Medulla oblongata (tissue), 1 donor: ENCODE data around the gene RGL1.

ENCODE experiments used
- DNase-seq: peaks from one replicate; pipeline ENCODE4 v3.0.0-alpha.2; 2015; ENCODE audit errors: extremely low spot score

Gene RGL1

DNA sequence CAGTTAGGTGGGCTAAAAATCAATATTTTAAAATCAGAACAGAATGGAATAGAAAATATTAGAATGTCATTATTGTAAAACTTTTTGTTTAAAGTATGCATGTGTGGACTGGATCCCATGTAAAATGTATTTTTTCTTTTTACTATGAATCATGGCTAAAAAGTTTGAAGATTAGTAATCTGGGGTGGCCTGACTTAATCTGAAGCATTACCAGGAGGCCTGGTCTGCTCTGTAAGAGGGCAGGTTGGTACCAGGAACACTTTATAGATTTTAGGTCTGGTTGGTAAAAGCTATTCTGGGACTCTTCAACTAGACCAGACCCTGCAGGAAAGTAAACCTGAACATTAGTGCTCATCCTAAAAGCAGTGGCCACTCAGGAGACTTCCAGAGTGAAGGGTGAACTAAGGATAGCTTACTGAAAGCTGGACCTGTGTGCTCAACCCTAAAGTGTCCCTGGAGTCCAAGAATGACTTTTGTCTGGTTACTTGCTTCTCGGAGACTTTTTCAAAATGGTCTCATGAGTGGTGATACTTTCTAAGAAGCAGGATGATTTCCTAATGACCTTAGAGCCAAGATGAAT is 16.5 kb downstream of the RGL1 start:
- no peak for DNase-seq

DNA sequence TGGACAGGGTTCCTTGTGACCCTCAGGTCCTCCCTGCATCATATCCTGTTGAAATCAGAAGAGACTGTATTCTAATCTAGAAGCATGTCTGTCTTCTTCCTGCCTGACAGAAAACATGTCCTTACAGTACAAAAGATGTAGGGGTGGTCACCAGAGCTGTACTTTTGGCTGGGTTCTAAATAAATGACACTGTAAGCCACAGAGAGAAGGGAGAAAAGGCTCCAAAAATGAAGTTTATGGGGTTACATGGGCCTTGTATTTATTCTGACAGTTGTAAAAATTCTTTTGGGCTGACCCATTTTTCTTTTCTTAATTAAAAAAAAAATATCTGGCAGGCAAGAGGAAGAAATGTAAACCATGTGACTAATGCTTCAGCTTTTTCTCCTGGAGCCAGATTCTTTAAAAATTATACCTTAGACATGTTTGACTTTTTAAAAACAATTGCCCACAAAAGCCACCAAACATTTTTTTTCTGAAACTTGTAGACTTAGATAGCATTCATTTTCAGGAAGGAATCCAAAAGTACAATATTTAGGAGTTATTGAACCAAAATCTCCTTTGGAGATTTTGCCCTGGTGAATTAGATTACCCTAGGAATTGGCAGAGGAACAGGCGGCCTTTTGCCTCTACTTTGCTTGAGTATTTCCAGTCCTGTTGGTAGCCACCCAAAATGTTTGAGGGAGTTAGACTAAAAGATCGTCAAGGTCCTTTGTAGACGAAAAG is 17.1 kb downstream of the RGL1 start:
- DNase-seq = peak; percentile 82

DNA sequence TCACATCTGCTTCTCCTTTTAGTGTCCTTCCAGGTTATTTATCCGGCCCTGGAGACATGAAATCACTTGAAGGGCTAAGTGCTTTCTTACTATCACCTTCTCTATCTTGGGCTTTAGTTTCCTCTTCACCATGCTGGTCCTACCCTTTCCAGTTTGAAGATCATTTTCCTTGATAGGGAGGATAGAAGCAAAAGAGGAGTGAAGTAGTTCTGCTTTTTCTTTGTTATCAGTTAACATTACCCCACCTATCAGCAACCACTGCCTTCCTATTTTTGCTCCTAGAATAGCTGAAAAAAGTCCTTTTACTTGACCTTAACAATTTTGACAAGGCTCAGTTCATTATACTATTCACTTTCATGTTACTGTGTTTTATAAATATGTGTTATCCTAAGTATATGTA is 19.4 kb downstream of the RGL1 start:
- DNase-seq = no peak

DNA sequence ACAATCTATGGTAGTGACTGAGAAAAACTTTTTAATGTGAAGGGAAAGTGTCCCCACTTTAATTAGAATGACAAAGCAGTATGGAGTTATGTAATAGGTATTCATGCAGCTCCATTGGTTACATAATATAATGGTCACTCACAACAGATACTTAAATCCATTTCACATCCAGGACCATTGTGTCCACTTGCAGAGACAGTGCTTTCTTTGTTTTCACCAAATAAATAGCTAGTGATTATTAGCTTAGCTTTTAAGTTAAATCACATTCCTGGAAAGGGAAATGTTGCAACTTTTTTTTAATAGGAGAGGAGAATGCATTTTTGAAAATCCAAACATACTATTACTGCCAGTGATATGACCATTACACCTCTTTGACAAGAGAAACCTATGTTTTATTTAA is 22.9 kb downstream of the RGL1 start:
- DNase-seq = peak; percentile 70

DNA sequence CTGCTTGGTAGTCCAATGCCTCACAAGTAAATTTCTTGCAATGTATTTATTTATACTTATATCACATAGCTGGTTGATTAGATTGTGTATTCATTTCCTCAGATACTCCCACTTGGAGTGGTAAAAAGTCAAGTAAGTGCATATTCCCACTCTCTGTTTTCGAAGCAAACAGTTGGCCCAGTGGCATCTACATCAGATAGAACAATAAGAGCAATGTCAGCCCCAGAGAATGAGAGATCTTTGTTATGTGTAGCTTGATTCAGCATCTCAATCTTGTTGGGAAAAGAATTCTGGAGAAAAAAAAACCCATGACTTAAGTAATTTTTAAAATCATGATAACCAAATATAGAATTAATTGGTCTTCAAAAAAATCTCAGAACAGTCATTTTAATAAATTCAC is 25.5 kb downstream of the RGL1 start:
- DNase-seq = peak; percentile 86

DNA sequence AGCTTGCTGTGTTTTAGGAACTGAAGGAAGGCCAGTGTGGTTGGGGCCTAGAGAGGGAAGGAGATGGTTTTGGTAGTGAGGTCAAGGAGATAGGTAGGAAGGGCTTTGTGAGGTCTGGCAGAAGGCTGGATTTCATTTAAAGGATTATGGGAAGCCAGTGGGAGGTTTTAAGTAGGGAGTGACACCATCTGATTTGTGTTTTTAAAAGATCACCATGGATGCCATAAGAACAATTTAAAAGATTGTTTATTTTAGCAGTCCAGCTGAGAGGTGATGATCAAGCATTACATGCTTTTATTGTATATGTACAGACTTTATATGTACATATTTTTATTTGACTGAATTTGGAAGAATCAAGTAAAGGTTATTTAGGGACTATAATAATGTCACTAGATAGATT is 26.4 kb downstream of the RGL1 start:
- no peak for DNase-seq

DNA sequence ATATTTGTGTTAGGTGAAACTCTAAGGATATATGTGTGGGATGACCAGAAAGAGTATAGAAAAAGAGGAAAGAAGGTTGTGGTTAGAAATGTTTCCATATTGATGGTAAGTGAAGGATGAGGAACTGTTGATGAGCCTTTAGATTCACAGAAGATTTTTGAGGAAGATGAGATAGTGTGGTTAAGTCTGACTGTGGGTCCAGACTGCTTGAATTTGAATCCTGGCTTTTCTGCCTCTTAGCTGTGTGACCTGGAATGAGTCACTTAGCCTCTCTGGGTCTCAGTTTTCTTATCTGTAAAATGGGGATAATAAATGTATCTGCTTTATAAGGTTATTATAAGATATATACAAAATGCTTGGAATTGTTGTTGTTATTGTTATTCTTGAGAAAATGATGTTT is 27.5 kb downstream of the RGL1 start:
- DNase-seq = no peak

DNA sequence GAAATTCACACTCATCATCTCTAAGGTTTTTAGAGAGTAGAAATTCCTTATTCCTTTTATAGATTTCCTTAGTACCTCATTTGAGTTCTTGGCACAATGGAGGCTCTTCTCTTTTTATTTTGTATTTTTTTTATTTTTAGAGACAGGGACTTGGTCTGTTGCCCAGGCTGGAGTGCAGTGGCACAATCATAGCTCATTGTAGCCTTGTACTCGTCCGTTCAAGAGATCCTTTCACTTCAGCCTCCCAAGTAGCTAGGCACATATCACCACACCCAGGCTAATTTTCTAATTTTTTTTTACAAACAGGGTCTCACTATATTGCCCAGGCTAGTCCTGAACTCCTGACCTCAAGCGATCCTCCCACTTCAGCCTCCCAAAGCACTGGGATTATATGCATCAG is 29.6 kb downstream of the RGL1 start:
- peak; percentile 53 for DNase-seq

DNA sequence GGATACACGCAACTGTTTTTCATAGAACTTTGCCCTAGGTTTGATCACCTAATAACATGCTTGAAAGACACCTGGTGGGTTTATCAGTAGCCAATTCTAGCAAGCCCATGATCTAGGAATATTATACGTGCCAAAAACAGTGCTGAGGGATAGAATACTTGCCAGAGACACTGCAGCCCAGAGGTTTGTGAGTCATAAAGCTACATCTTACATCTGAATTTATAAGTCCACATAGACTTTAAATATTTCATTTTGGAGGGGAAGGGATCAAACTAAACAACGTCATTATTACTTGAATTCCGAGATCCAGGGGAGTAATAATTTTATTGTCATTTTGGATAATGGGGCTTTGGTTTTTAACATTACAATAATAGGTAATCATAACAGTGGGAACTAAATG is 31.7 kb downstream of the RGL1 start:
- DNase-seq = no peak

DNA sequence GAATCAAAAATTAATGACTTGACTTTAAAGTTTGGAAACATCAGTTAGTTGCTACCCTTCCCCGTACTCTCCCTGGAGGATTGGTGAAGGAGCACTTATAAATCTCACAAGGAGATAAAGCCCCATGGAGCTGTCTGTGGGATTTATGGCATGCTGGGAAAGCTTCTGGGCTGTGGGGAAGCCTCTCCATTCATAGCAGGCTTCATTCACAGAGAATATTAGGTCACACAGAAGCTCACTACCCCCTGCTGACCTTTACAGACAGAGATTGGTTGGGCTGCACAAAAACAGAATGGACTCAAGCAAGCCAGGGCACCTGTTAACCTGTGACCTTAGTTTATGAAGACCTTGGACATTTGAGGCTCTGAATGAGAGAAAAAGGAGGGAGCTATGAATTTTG is 32.1 kb downstream of the RGL1 start:
- no peak for DNase-seq

DNA sequence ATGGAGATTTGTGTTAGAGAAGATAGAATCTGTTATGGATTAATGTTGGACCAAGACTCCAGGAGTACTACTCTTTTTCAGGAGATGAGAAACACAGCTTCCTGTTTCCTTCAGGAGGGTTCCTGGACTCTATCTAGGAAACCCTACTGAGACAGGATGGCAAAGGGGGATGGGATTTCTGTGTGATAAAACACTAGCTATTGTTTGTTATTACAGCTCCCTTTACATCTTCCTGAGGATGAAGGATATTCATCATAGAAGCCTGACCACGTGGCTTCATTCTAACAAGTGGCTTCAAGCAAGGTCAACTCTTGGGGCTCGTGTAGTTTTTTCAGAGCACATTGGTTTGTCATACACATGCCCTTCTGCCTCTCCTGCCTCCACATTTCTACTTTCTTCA is 33.3 kb downstream of the RGL1 start:
- no peak for DNase-seq

DNA sequence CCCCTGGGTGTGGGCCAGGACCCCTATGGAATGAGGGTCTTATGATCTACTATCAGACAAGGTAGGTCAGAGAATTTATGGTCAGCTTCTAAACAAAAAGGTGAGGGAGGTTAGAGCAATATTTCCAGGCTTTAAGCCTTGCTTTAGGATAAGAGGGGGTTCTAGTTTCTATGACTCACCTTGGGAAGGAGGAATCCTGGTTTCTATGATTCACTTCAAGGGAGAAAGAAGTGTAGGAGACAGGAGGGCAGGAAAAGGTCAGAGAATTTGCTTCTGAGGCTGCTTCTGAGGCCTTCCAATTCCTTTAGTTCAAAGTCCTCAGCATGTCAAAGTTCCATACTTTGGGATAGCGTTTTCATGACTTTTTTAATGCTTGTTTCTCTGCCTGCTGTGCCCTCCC is 35.2 kb downstream of the RGL1 start:
- no peak for DNase-seq

DNA sequence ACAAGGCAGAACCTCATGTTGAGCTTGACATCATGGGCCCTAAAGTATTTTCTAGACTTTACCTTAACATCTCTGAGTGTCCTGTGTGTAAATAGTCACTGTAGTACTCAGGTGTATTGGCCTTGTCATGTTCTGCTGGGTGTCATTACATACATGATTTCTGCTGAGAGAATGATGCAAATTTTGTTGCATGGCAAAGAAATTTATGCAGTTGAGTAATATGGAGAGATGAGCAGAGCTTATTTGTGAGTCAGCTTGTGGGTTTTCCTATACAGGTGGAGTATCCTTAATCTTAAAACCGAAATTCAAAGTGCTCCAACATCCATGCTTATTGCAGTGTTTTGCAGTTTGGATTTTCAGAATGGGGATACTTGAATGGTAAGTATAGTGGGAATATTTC is 36.6 kb downstream of the RGL1 start:
- DNase-seq = no peak

DNA sequence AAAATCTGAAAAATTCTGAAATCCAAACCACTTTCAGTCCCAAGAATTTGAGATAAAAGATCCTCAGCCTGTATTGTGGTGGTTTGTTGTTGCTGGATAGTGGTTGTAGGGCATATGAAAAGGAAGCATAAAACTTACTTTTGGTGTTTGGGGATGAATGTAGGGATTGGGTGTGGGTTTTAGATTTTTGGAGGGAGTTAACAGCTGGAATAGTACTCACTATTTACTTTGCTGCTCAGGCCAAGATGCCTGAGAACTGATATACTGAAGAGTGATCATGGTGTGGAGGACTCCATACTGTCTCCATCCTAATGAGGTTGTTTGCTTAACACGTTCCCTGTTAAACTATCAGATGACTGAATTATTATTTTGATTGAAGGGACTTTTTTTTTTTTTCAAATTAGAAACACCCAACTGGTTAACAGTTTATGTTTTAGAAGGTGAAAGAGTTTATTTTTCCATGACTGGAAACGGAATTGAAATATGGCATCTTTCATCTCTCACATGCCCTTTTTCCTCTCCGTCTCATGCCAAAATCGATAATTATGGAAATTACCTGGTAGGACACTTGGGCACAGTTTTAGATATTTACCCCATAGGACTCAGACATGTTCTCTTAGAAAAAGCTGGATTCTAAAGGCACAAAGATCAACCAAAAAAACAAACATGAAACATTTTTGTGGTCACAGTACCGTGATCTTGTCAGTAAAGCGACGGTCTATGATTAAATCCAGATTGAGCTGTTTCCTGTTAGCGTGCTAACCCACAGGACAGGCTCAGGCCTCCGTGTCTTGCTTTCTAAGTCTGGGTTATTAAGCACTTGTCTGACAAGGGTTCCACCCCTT is 37.3 kb downstream of the RGL1 start:
- DNase-seq = no peak

DNA sequence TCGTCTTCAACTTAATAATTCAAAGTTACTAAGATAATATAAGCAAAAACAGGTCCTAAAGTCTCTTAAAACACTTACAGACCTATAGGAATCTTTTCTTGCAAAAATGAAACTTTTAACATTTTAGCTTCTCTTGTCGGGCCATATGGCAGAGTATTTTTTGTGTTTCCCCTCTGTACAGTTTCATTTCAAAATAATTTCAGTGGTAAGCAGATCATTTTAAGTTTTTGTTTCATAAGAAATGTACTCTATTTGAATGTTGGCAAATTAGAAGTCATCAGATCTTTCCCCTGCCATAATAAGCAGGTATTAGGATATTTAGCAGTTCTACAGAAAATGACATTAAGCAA is 37.9 kb downstream of the RGL1 start:
- DNase-seq = no peak

DNA sequence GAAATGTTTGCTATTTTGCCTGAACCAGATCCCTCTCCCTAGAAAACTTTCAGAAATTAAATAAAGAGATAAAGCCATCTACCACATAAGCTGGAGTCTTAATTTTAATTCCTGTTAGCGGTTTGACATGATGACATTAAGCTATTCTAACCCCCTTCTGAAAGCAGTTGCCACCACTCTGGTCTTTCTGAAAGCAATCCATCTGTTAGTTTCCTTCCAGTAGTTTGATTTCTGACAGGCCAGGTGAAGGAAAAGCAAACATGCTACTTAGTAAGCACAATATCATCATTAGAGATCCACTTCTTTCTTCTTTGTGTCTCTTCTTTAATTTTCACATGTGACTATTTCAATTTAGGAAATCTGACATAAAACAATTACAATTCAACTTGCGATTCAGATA is 39.9 kb downstream of the RGL1 start:
- DNase-seq = no peak

DNA sequence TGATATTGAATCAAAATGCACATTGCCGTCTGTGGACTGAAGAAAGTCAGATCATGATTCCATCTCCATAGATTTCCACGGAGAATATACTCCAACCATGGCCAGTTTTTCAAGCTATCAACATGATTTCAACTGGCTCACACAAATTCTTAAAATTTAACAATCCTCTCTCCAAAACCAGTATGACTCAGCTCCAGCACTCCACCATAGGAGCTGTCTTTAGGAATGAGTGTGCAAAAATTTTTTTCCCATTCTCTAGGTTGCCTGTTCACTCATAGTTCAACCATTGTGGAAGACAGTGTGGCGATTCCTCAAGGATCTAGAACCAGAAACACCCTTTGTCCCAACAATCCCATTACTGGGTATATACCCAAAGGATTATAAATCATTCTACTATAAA is 40.8 kb downstream of the RGL1 start:
- DNase-seq = no peak

DNA sequence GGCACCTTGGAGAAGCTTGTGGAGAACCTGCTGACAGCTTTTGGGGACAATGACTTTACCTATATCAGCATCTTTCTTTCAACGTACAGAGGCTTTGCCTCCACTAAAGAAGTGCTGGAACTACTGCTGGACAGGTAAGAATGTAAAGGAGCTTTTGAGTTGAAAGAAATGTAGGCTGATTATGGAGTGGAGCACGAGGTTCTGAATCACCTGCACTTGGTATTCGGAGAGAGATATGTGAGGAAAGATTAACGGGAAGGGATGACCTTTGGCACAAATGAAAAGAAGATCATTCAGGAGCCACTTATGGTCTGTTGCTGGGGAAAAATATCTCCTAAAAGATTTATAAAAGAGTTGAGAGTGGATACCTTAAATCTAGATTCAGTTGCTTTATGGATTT is 42.7 kb downstream of the RGL1 start:
- DNase-seq = no peak

DNA sequence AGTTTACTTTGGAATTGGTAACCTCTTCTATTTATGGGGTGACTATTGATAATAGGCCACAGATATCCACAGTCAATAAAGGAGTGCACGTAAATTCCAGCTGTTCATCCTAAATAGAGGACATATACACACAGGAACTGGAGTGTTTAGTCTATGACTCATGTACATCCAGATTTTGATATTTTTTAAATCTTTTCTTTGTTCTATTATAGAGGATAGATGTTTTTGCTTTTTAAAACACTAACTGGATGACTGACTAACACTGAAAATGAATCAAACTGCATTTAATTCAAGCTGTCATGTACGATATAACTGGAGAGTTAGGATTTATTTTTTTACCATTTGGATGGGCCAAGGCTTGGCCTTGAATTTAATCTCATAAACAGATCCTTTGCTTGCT is 45.9 kb downstream of the RGL1 start:
- DNase-seq = no peak

DNA sequence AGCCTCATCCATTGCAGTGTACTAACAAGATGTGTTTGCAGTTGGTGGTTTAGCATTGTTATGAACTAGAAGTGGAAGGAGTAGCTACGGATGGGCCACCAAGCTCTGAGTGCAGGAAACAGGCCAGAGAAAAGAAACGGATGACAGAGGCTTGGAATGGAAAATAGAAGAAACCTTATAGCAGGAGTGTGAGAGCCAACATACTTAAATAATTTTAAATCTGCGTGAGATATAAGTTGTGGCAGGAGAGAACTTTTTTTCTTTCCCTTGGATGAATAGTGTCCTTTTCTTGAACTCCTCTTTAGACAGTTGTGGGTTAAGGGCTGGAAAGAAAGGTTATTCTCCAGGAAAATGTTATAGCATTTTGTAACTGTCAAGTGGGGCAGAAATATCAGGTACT is 54.2 kb downstream of the RGL1 start:
- no peak for DNase-seq

DNA sequence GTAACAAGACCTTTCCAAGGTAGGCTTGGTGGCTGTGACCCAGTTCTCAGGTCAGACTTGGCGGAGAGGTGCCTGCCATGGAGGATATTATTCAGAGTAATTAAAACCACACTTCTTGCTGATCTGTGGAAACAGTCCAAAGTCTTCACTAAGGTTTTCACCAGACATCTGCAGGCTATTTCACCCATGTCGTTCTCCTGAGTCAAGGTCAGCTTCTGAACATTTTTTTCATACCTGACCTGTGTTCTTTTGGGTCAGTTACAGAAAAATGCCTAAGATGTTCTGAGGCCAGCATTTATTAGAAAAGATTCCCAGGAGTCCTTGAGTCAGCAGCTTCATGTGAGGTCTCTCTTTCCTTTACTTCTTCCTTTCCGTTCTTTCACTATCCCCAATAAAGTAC is 54.9 kb downstream of the RGL1 start:
- DNase-seq = no peak

DNA sequence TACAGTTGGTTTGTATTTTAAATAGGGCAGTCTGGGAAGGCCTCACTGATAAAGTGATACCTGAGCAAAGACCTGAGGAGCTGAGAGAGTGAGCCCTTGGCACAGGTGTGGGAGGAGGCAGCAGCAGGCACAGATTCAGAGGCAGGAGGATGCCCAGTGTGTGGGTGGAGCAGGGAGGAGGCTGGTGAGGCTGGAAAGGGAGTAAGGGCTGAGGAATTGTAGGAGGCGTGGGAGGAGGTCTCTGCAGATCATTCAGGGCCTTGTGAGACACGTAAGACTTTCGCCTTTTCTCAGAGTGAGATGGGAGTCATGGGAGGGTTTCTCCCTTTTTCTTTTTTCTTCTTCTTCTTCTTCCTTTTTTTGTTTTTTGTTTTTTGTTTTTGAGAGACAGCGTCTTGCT is 58.0 kb downstream of the RGL1 start:
- no peak for DNase-seq

DNA sequence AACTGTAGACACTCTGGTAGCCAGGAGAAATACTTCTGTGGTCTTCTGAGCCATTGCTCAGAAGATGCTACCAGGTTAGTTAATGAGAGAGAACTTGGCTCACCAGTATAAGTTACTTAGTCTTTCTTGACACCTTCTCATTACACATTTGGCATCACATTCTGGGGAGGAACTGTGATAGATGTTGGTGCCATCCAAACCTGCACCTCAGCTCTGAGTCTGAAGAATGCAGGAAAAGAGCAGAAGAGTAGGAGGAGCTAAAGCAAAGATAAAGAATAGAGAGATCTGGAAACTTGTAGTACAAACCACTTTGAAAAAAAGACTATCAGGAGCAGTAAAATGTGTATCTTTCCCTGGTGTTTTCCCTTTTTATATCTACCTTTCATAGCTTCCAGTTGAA is 58.9 kb downstream of the RGL1 start:
- DNase-seq = no peak
